WERI-Rb-1 (cell line): Measurements from ENCODE around the gene MAST4.

Experiments
- DNase-seq: peaks from one replicate; pipeline ENCODE4 v3.0.0-alpha.2; 2020
- H3K27ac ChIP-seq: fragments of 250-450 bp; sonication (Bioruptor Pico); 2 replicates; pipeline ENCODE4 v1.5.1; 2020; ENCODE audit warnings: mild to moderate bottlenecking, moderate library complexity
- H3K27me3 ChIP-seq: fragments of 250-450 bp; sonication (Bioruptor Pico); 2 replicates; pipeline ENCODE4 v1.5.1; 2021; ENCODE audit warnings: mild to moderate bottlenecking, low read depth, moderate library complexity; ENCODE audit not compliant: insufficient read depth, severe bottlenecking
- H3K36me3 ChIP-seq: fragments of 250-450 bp; sonication (Bioruptor Pico); 2 replicates; pipeline ENCODE4 v1.5.1; 2020; ENCODE audit warnings: mild to moderate bottlenecking, moderate library complexity
- H3K4me3 ChIP-seq: 2 replicates; pipeline ENCODE4 v1.5.1; 2011; ENCODE audit warnings: low read depth, mild to moderate bottlenecking, control low read depth, low read length
- H3K9me3 ChIP-seq: fragments of 250-450 bp; sonication (Bioruptor Pico); 2 replicates; pipeline ENCODE4 v1.5.1; 2021; ENCODE audit warnings: mild to moderate bottlenecking, moderate library complexity; ENCODE audit not compliant: severe bottlenecking
- TF ChIP-seq, protein P1 (sequence below): IDR thresholded peaks from 2 replicates; pipeline ENCODE4 v1.5.1; 2011; ENCODE audit warnings: low read depth, mild to moderate bottlenecking, control low read depth, inconsistent platforms, low read length

Gene MAST4

DNA sequence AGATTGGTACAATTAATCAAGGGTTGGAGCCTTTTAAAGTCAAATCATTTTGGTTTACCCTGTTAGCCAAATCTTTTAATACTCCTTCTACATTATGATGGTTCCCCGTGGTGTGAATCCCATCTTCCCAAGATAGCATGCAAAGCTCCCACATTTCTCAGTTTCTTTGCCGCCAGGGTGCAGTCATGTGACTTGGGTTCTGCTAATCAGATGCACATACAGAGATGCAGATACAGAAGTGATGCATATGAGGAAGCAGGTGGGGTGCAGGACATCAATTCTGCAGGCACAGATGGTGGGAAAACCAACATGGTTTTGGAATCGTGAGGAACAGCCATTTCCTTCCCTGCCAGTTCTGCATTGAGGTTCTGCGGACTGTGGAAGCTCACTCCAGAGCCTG, 8.4 kb upstream of the MAST4 start:
- peak; percentile 13 for DNase-seq
- Histone ChIP-seq H3K36me3 (no peaks in the 10 kb centered on the region), H3K4me3 (no peak overlapping the region), H3K27ac (no peak overlapping the region), H3K27me3 (peaks cover 80% of the 10 kb centered on the region), H3K9me3 (no peaks in the 10 kb centered on the region)
- TF ChIP-seq, protein P1, sequence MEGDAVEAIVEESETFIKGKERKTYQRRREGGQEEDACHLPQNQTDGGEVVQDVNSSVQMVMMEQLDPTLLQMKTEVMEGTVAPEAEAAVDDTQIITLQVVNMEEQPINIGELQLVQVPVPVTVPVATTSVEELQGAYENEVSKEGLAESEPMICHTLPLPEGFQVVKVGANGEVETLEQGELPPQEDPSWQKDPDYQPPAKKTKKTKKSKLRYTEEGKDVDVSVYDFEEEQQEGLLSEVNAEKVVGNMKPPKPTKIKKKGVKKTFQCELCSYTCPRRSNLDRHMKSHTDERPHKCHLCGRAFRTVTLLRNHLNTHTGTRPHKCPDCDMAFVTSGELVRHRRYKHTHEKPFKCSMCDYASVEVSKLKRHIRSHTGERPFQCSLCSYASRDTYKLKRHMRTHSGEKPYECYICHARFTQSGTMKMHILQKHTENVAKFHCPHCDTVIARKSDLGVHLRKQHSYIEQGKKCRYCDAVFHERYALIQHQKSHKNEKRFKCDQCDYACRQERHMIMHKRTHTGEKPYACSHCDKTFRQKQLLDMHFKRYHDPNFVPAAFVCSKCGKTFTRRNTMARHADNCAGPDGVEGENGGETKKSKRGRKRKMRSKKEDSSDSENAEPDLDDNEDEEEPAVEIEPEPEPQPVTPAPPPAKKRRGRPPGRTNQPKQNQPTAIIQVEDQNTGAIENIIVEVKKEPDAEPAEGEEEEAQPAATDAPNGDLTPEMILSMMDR: no peak

DNA sequence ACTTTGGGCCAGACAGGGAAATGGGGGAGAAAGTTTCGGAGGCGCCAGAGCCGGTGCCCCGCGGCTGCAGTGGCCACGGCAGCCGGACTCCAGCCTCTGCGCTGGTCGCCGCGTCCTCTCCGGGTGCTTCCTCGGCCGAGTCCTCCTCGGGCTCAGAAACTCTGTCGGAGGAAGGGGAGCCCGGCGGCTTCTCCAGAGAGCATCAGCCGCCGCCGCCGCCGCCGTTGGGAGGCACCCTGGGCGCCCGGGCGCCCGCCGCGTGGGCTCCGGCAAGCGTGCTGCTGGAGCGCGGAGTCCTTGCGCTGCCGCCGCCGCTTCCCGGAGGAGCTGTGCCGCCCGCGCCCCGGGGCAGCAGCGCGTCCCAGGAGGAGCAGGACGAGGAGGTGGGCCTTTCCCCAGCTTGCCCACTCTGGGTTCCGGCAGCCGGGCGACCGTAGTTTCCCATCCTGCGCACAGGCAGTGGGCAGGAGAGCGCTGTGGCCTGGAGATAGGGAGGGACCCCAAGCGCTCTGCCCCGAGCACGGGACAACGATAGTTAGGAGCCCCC, 516 bp downstream of the MAST4 start:
- Histone ChIP-seq H3K4me3 (peak overlapping the region; percentile 62), H3K9me3 (no peaks in the 10 kb centered on the region), H3K27me3 (peaks cover 60% of the 10 kb centered on the region), H3K27ac (no peak overlapping the region), H3K36me3 (no peaks in the 10 kb centered on the region)
- TF ChIP-seq, protein P1: no peak
- DNase-seq: peak; percentile 17

DNA sequence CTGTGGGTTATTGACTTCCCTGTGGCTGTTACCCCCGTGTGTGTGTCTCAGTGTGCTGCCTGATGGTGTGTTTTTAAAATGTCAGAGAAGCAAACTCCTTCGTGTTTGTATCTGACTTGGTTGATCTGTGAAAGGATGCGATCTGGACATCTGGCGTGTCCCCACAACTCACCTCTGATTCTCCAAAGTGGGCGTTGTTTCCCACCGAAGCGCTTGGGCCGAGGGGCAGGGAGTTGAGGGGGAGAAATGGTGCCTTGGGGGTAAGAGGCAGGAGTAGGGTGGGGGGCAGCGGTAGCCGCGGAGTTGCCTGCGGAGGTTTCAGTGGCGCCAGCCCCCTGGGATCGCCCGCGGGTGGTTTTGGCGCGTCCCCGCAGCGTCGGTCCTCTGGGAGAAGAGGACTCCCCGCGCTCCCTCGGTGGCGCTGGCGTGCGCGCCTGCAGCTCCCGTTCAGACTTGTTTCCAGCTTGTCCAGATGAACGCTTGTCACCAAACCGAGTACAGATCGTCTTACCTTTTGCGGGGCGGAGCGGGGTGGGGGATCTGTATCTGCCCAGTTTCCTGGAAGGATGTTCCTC, 1.1 kb downstream of the MAST4 start:
- H3K4me3 ChIP-seq: peak overlapping the region; percentile 62
- TF ChIP-seq, protein P1: peak; percentile 33
- no peak overlapping the region for H3K27ac ChIP-seq
- no peaks in the 10 kb centered on the region for H3K36me3 ChIP-seq
- peaks cover 54% of the 10 kb centered on the region for H3K27me3 ChIP-seq
- DNase-seq: peak; percentile 51
- H3K9me3 ChIP-seq: no peaks in the 10 kb centered on the region

DNA sequence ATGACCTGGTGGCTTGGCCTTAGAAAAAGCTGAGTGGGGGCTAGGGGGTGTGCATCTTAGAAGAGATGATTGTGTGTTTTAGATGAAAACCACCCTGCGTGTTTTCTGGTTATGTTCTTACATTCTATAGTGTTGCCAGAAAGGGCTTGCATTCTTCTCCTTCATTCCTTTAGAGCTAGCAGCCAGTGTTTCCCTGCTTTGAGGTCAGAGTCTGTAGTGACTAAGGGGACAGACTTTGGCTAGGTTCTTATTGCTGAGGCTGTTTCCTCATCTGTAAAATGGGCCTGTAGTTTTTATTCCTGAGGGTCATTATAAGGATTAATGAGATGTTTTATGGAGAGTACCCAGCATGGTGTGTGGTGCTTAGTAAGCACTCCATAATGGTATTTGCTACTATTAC, 6.4 kb downstream of the MAST4 start:
- Histone ChIP-seq H3K9me3 (no peaks in the 10 kb centered on the region), H3K27me3 (peaks cover 12% of the 10 kb centered on the region), H3K4me3 (no peak overlapping the region), H3K36me3 (no peaks in the 10 kb centered on the region), H3K27ac (no peak overlapping the region)
- TF ChIP-seq, protein P1: no peak
- DNase-seq: no peak

DNA sequence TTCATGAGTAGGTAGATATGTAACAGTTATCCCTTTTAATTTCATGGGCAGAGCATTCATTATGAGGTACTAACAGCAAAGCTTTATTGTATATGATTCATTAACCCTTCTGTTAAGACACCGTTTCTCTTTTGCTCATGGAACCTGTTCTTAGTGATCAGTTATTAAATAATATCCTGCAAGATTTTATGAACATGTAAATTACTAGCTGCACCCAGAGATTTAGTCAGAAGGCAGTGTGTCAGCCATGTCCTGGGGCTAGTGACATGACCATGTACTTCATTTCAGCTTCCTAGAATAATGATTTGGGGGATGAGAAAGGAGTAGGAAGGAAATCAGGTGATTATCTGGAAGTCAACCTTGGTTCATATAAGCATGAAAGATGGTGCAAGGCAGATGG, 7.0 kb downstream of the MAST4 start:
- TF ChIP-seq, protein P1: no peak
- no peak overlapping the region for H3K27ac ChIP-seq
- H3K9me3 ChIP-seq: no peaks in the 10 kb centered on the region

DNA sequence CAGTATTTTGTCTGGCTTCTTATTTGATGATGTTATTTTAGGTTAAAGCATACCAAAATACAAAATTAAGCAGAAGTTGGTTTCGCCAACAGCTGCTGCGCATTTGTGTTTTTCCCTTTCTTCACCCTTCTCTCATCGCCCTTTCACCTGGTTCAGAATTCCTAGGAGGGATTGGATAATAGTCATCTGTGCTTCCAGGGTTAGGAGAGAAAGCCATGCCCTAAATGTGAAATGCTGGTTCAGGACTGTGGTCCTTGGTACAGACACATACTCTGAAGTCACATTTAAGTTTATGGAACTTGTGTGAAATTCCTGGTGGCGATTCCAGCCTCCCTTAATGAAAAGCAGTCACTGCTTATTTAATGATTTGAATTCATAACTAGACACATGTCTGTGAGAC, 7.7 kb downstream of the MAST4 start:
- TF ChIP-seq, protein P1: no peak
- H3K4me3 ChIP-seq: no peak overlapping the region
- no peak overlapping the region for H3K27ac ChIP-seq
- peaks cover 4% of the 10 kb centered on the region for H3K27me3 ChIP-seq
- no peak for DNase-seq
- no peaks in the 10 kb centered on the region for H3K36me3 ChIP-seq
- no peaks in the 10 kb centered on the region for H3K9me3 ChIP-seq

More for the DNA sequence above, 7.0 kb downstream of the MAST4 start:
- Histone ChIP-seq H3K36me3 (no peaks in the 10 kb centered on the region), H3K4me3 (no peak overlapping the region), H3K27me3 (peaks cover 6% of the 10 kb centered on the region)
- DNase-seq: no peak
